Psoas muscle (tissue), 8 donors: ENCODE results near the gene UBR3. TPM values are rescaled to one million over a fixed set of nuclear protein-coding genes. Genes with fewer than 3 reads are reported as not detected.
"Not testable (repeated sequence)": the region's sequence is repeated elsewhere in the genome, so short reads cannot be mapped to it uniquely, and the experiment has no call there.

Experiments
- ATAC-seq, 4 donors: fragments of 200-7000 bp; cut with Tn5 transposase; one replicate each; pipeline ENCODE4 v1.9.1; 2020; ENCODE audit warnings: moderate library complexity in 3 of 4, mild to moderate bottlenecking in 2 of 4
- DNase-seq, 2 donors: peaks; one replicate each; pipeline ENCODE4 v3.0.0-alpha.2; 2020
- H3K27ac ChIP-seq: fragments of 200-600 bp; one replicate; pipeline ENCODE4 v1.8.0; 2022
- H3K27me3 ChIP-seq, 3 donors: fragments of 200-600 bp in 1 of 3; one replicate each; pipeline versions ENCODE4 v1.6.1 to v1.8.0; 2013 to 2022; ENCODE audit warnings: low read length in 2 of 3, mild to moderate bottlenecking in 2 of 3, moderate library complexity in 1 of 3; ENCODE audit not compliant: insufficient read depth in 3 of 3
- H3K36me3 ChIP-seq, 2 donors: fragments of 200-600 bp in 1 of 2; one replicate each; pipeline versions ENCODE4 v1.6.1 to v1.8.0; 2013 to 2022; ENCODE audit warnings: low read depth in 1 of 2, mild to moderate bottlenecking in 1 of 2, moderate library complexity in 1 of 2; ENCODE audit not compliant: insufficient read depth in 1 of 2
- H3K4me1 ChIP-seq: fragments of 200-600 bp; one replicate; pipeline ENCODE4 v1.8.0; 2022
- H3K4me3 ChIP-seq: fragments of 200-600 bp; one replicate; pipeline ENCODE4 v1.8.0; 2022; ENCODE audit warnings: mild to moderate bottlenecking
- H3K9me3 ChIP-seq: fragments of 200-600 bp; one replicate; pipeline ENCODE4 v1.8.0; 2022
- CTCF ChIP-seq: fragments of 200-600 bp; IDR thresholded peaks from one replicate; pipeline ENCODE4 v1.8.0; 2022; ENCODE audit warnings: antibody characterized with exemption
- WGBS, 3 donors: extraction: QIAGEN DNeasy Blood & Tissue Kit; methylation state at CpG; one replicate each; pipeline versions ENCODE4 v1.1.6 to v1.1.7; 2013; 5-methylcytosine and 5-hydroxymethylcytosine counted together
- intact Hi-C, 2 donors: fragments of 100-400 bp; cut with DNase I; formaldehyde crosslinking; loops; one replicate each; pipeline versions ENCODE4 v1.11.0 to v1.14.2; 2022
- polyA plus RNA-seq, 3 donors: library from polyadenylated mRNA; stranded (reverse); fragments of 200-250 nt; gene quantifications; one replicate each; pipeline ENCODE4 v1.2.3, GENCODE V29; 2013
- total RNA-seq, 4 donors: library from RNA; stranded (reverse); fragmentation: NEBNext Ultra II Directional in 2 of 4; extraction: Animal tissue kit (Norgen Biotek cat#: 25700) in 2 of 4; gene quantifications; one replicate each; pipeline versions ENCODE4 v1.2.1 to v1.2.4, GENCODE V29; 2021 to 2023
- donor health status: healthy with polysubstance abuse.
- donor health status: DM: no; HTN: no; CAD: no; lungs with moderate emphysema.
- donor health status: Bipolar disorder and iron deficiency.
- donor health status: healthy.
- donor health status: DM: yes; HTN: yes; CAD: no.
- donor health status: DM: no; HTN: no; CAD: no.
- donor health status: DM: no; HTN: no; CAD: no.
- donor health status: DM: yes; HTN: yes; CAD: no.

UBR3 gene
- total and polyA plus RNA-seq, 7 donors, result 28.7 to 202 (median 160) TPM

GRCh38 chr2:170106102-170106840 is 279.0 kb downstream of the UBR3 start:
- H3K4me1 ChIP-seq, result no peaks in the 10 kb centered on the region
- intact Hi-C loops, result no loop called here
- no peak for DNase-seq
- no peaks in the 10 kb centered on the region for H3K9me3 ChIP-seq
- 60 to 77% (median 76%) methylated on average over 4 of the region's 4 CpGs for WGBS, 3 donors
- no peaks in the 10 kb centered on the region for H3K27me3 ChIP-seq
- no peak overlapping the region for H3K4me3 ChIP-seq
- no peak overlapping the region for H3K27ac ChIP-seq
- no peaks in the 10 kb centered on the region for H3K36me3 ChIP-seq
- no peak for TF ChIP-seq CTCF
- no peak for ATAC-seq

GRCh38 chr2:170113168-170113894 is 286.1 kb downstream of the UBR3 start:
- no peaks in the 10 kb centered on the region for H3K4me1 ChIP-seq
- H3K36me3 ChIP-seq, result no peaks in the 10 kb centered on the region
- no peak overlapping the region for H3K4me3 ChIP-seq
- WGBS, 3 donors, result 48 to 58% (median 49%) methylated on average over 4 of the region's 4 CpGs
- H3K9me3 ChIP-seq, result no peaks in the 10 kb centered on the region
- DNase-seq (no peak), ATAC-seq (no peak)
- TF ChIP-seq CTCF, result no peak
- H3K27me3 ChIP-seq, result no peaks in the 10 kb centered on the region
- intact Hi-C loops, result no loop called here
- no peak overlapping the region for H3K27ac ChIP-seq

GRCh38 chr2:170115501-170116229 is 288.4 kb downstream of the UBR3 start:
- no peaks in the 10 kb centered on the region for H3K4me1 ChIP-seq
- DNase-seq (no peak), ATAC-seq (no peak)
- no peak overlapping the region for H3K4me3 ChIP-seq
- H3K27ac ChIP-seq, result no peak overlapping the region
- H3K9me3 ChIP-seq, result no peaks in the 10 kb centered on the region
- intact Hi-C loops, result no loop called here
- 76 to 79% (median 76%) methylated on average over 10 of the region's 10 CpGs for WGBS, 3 donors
- H3K27me3 ChIP-seq, result no peaks in the 10 kb centered on the region
- no peak for TF ChIP-seq CTCF
- no peaks in the 10 kb centered on the region for H3K36me3 ChIP-seq

GRCh38 chr2:170118641-170119040 is 291.4 kb downstream of the UBR3 start:
- 72 to 91% (median 73%) methylated on average over 2 of the region's 2 CpGs for WGBS, 3 donors
- H3K4me1 ChIP-seq, result no peaks in the 10 kb centered on the region
- DNase-seq (no peak), ATAC-seq (no peak)
- H3K27ac ChIP-seq, result no peak overlapping the region
- H3K36me3 ChIP-seq, result no peaks in the 10 kb centered on the region
- H3K27me3 ChIP-seq, result no peaks in the 10 kb centered on the region
- no peaks in the 10 kb centered on the region for H3K9me3 ChIP-seq
- TF ChIP-seq CTCF, result no peak
- H3K4me3 ChIP-seq, result no peak overlapping the region
- intact Hi-C loops, result no loop called here

- H3K27me3 ChIP-seq, H3K4me1 ChIP-seq, H3K4me3 ChIP-seq, H3K9me3 ChIP-seq, intact Hi-C loops, H3K36me3 ChIP-seq, ATAC-seq, H3K27ac ChIP-seq, DNase-seq: not testable (repeated sequence)
- 74 to 90% (median 88%) methylated on average over 4 of the region's 4 CpGs for WGBS, 3 donors
Measured at GRCh38 chr2:170119326-170119725, 292.1 kb downstream of the UBR3 start.
